Osteoblast (primary cell): ENCODE measurements around the gene TCOF1. TPM values are rescaled to one million over a fixed set of nuclear protein-coding genes. Genes with fewer than 3 reads are reported as not detected.
"Not testable (repeated sequence)": the region's sequence is repeated elsewhere in the genome, so short reads cannot be mapped to it uniquely, and the experiment has no call there.

Experiments
- DNase-seq: peaks from one replicate; pipeline ENCODE4 v3.0.0; 2011; ENCODE audit warnings: low spot score, mixed read lengths; ENCODE audit not compliant: insufficient read length; ENCODE audit errors: missing footprints
- H2AFZ ChIP-seq: 2 replicates; pipeline ENCODE4 v1.6.0; 2011; ENCODE audit warnings: mild to moderate bottlenecking, low read length
- H3K27ac ChIP-seq: 2 replicates; pipeline ENCODE4 v1.5.1; 2011; ENCODE audit warnings: mild to moderate bottlenecking, low read depth, low read length, moderate library complexity
- H3K27me3 ChIP-seq: 2 replicates; pipeline ENCODE4 v1.6.0; 2012; ENCODE audit warnings: mild to moderate bottlenecking, control low read depth, inconsistent platforms, low read length, moderate library complexity; ENCODE audit not compliant: insufficient read depth
- H3K36me3 ChIP-seq: 2 replicates; pipeline ENCODE4 v1.5.1; 2011; ENCODE audit warnings: mild to moderate bottlenecking, low read length, control low read depth, moderate library complexity; ENCODE audit not compliant: insufficient read depth
- H3K4me1 ChIP-seq: 2 replicates; pipeline ENCODE4 v1.5.1; 2011; ENCODE audit warnings: mild to moderate bottlenecking, low read length, control low read depth, moderate library complexity; ENCODE audit not compliant: insufficient read depth
- H3K4me2 ChIP-seq: 2 replicates; pipeline ENCODE4 v1.6.0; 2011; ENCODE audit warnings: mild to moderate bottlenecking, low read length; ENCODE audit not compliant: insufficient read depth
- H3K4me3 ChIP-seq: fragments of 200-600 bp; sonication (generic); 3 replicates; pipeline ENCODE4 v1.5.1; 2012; ENCODE audit warnings: mild to moderate bottlenecking, low read length, inconsistent platforms; ENCODE audit not compliant: insufficient read depth
- H3K79me2 ChIP-seq: 2 replicates; pipeline ENCODE4 v1.6.0; 2012; ENCODE audit warnings: mild to moderate bottlenecking, low read length, control low read depth, inconsistent platforms; ENCODE audit not compliant: insufficient read depth
- H3K9me3 ChIP-seq: 2 replicates; pipeline ENCODE4 v1.5.1; 2011; ENCODE audit warnings: low read depth, low read length, control low read depth
- H4K20me1 ChIP-seq: 2 replicates; pipeline ENCODE4 v1.6.0; 2012; ENCODE audit warnings: mild to moderate bottlenecking, low read length, control low read depth; ENCODE audit not compliant: insufficient read depth
- total RNA-seq: library from RNA; depleted of rRNA; stranded (reverse); fragments of >200 nt; gene quantifications from 2 replicates; pipeline ENCODE4 v1.2.3, GENCODE V29; 2012
- TF ChIP-seq, protein P1 (sequence below): IDR thresholded peaks from 2 replicates; pipeline ENCODE4 v1.5.1; 2011; ENCODE audit warnings: mild to moderate bottlenecking, low read depth, low read length, moderate library complexity; ENCODE audit errors: extremely low read depth

TCOF1 gene
- total RNA-seq, 1 donor, result 12.3 TPM

DNA sequence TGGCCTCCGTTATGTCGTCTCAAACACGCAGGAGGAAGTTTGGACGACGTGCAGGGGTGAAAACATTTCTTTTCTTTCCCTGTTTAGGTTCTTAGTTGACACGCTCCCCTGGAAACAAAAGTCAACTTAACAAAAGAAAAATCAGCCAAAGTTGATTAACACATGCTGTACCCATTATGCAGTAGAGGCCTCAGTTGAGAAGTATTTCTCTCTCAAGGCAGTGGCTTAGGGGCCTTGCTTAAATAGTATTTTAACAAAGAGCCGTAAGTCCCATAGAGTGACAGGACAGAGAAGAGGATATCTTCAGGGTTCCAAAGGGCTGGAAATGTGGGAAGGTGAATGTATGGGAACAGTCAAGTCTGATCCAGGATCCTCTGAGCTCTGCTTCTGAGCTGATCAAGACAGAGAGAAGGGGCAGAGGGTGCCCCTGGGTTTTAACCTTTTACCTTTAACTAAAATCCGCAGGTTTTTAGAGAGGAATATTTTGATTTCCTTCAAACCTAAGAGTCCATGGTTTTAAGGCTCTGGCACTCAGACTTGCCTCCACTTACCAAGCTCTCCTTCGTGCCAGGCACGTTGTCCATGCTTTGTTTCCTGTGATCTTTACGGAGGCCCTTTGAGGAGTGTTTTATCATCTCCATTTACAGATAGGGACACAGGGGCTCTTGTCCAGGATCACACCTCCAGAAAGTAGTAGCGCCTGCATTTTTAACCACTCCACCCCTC, 55.8 kb downstream of the TCOF1 start:
- H3K27ac ChIP-seq, result peak overlapping the region; percentile 54
- H3K4me2 ChIP-seq, result peak overlapping the region; percentile 84
- no peaks in the 10 kb centered on the region for H4K20me1 ChIP-seq
- peaks cover 8% of the 10 kb centered on the region for H3K4me1 ChIP-seq
- H3K4me3 ChIP-seq, result peak overlapping the region; percentile 73
- no peaks in the 10 kb centered on the region for H3K79me2 ChIP-seq
- H2AFZ ChIP-seq, result peak overlapping the region; percentile 93
- DNase-seq, result peak; percentile 26
- H3K27me3 ChIP-seq, result no peaks in the 10 kb centered on the region
- H3K36me3 ChIP-seq, result no peaks in the 10 kb centered on the region
- no peaks in the 10 kb centered on the region for H3K9me3 ChIP-seq
- TF ChIP-seq, protein P1, sequence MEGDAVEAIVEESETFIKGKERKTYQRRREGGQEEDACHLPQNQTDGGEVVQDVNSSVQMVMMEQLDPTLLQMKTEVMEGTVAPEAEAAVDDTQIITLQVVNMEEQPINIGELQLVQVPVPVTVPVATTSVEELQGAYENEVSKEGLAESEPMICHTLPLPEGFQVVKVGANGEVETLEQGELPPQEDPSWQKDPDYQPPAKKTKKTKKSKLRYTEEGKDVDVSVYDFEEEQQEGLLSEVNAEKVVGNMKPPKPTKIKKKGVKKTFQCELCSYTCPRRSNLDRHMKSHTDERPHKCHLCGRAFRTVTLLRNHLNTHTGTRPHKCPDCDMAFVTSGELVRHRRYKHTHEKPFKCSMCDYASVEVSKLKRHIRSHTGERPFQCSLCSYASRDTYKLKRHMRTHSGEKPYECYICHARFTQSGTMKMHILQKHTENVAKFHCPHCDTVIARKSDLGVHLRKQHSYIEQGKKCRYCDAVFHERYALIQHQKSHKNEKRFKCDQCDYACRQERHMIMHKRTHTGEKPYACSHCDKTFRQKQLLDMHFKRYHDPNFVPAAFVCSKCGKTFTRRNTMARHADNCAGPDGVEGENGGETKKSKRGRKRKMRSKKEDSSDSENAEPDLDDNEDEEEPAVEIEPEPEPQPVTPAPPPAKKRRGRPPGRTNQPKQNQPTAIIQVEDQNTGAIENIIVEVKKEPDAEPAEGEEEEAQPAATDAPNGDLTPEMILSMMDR, result no peak

DNA sequence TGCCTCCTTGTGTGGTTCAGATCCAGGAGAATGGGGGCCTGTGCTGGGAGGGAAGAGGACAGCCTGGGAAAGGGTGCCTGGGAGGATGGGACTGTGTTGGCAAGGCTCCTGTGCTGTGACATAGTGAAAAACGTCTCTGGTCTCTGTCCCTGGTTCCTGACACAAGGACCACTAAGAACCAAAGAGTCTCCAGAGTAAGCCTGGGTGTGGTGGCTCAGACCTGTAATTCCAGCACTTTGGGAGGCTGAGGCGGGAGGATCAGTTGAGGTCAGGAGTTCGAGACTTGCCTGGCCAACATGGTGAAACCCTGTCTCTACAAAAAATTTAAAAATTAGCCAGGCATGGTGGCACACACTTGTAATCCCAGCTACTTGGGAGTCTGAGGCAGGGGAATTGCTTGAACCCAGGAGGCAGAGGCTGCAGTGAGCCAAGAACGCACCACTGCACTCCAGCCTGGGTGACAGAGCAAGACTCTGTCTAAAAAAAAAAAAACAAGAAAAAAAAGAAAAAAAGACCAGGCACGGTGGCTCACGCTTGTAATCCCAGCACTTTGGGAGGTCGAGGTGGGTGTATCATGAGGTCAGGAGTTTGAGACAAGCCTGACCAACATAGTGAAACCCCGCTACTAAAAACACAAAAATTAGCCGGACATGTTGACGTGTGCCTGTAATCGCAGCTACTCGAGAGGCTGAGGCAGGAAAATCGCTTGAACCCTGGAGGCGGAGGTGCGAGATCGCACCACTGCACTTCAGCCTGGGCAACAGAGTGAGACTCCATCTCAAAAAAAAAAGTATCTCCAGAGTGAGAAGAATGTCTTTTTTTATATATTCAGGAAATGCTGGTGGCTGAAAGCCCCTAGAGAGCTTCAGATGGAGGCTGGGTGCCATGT, 56.6 kb downstream of the TCOF1 start:
- H3K27ac ChIP-seq, H4K20me1 ChIP-seq, H3K79me2 ChIP-seq, H3K4me3 ChIP-seq, H3K4me1 ChIP-seq, H3K4me2 ChIP-seq, H2AFZ ChIP-seq, H3K9me3 ChIP-seq, H3K36me3 ChIP-seq, H3K27me3 ChIP-seq: not testable (repeated sequence)
- peak; percentile 36 for DNase-seq

DNA sequence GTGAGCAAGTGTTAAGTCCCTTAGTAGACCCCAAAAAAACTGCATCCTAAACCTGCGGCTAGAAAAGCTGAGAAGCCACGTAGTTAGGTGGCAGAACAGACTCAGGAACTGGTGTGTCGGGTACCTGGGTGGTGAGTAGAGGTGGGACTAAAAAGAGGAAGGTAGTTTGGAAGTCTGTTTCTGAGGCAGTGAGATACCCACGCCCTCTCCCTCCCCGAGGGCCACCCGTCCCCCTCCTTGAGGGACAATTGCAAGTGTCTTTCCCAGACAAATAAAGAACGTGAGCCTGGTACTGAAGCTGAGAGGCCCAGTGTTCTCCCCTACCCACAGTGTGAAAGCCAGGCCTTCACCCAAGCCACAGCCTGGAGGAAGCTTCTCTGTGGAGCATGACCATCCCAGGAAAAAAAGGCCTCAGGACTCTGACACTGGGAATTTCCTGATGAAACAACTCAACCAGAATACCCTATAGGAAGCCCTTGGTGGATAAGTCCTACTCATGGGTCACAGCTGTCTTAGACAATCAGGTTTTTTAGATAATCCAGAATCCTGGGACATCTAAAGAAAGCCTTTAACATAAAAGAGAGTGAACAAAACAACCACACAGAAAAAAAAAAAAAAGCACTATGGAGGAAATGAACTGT, 62.3 kb downstream of the TCOF1 start:
- Histone ChIP-seq H3K4me2 (no peak overlapping the region), H3K27me3 (no peaks in the 10 kb centered on the region), H2AFZ (peak overlapping the region; percentile 8), H4K20me1 (no peaks in the 10 kb centered on the region), H3K36me3 (no peaks in the 10 kb centered on the region), H3K79me2 (no peaks in the 10 kb centered on the region), H3K4me1 (no peaks in the 10 kb centered on the region), H3K9me3 (no peaks in the 10 kb centered on the region), H3K27ac (no peak overlapping the region), H3K4me3 (no peak overlapping the region)
- TF ChIP-seq, protein P1, result no peak
- peak; percentile 27 for DNase-seq

DNA sequence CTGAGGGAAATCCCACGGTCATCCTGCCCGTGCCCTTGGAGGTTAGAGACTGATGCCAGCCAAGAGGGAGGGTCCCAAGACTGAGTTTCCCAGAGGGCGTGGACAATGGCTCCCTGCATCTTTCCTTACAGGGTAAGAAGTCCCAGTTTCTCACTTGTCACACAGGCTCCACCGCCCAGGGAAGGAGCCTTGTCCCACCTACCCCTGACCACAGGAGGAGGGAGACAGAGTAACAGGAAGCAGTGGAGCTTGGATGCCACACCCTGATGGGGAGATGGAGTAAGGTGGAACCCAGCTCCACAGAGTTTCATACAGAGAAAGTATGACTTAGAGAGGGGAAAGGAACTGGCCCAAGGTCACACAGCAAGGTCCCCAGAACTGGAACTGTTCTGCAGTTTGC, 64.6 kb downstream of the TCOF1 start:
- no peaks in the 10 kb centered on the region for H3K79me2 ChIP-seq
- H3K27me3 ChIP-seq, result no peaks in the 10 kb centered on the region
- no peak overlapping the region for H3K4me3 ChIP-seq
- DNase-seq, result peak; percentile 31
- no peak overlapping the region for H2AFZ ChIP-seq
- H3K27ac ChIP-seq, result no peak overlapping the region
- no peaks in the 10 kb centered on the region for H3K4me1 ChIP-seq
- no peak overlapping the region for H3K4me2 ChIP-seq
- H3K36me3 ChIP-seq, result no peaks in the 10 kb centered on the region
- H4K20me1 ChIP-seq, result no peaks in the 10 kb centered on the region
- TF ChIP-seq, protein P1, result no peak
- H3K9me3 ChIP-seq, result no peaks in the 10 kb centered on the region
